K562 (cell line): ENCODE data around the gene MANBA. TPM values are rescaled to one million over a fixed set of nuclear protein-coding genes. Genes with fewer than 3 reads are reported as not detected.
A peak's percentile ranks its signal among the peaks of the same experiment; 100 is the strongest.

Source experiments
- ATAC-seq: fragments of 200-7000 bp; cut with Tn5 transposase; 3 replicates; pipeline ENCODE4 v1.9.1; 2020; ENCODE audit warnings: moderate library complexity
- BruUV-seq: library from RNA; stranded (reverse); fragments of 400-500 nt; replicated peaks from 2 replicates; lab custom pipeline; 2021; lab: Mats Ljungman, UMichigan
- CTCF ChIA-PET: fragments of 300-600 bp; formaldehyde crosslinking; extraction: SDS; loops from one replicate; lab custom pipeline; 2021; ENCODE audit warnings: low intra/inter-chr PET ratio; lab: Yijun Ruan, JAX
- POLR2A ChIA-PET: fragments of 300-600, 350-650 bp; sonication (Branson Sonifier 250); formaldehyde crosslinking; extraction: SDS; loops from one replicate; lab custom pipeline; 2021; ENCODE audit warnings: antibody characterized with exemption, inconsistent platforms; lab: Yijun Ruan, JAX
- DNase-seq, 4 experiments: peaks; one replicate each; pipeline versions ENCODE4 v3.0.0 to v3.0.0-alpha.2; 2011 to 2018; ENCODE audit warnings: low spot score in 3 of 4, mixed read lengths in 3 of 4; ENCODE audit errors: extremely low read depth in 1 of 4
- FAIRE-seq: peaks from 2 replicates; lab custom pipeline; 2011; peaks lifted over from hg19 to GRCh38; lab: Jason Lieb, UNC
- H2AFZ ChIP-seq: 2 replicates; pipeline ENCODE4 v1.6.0; 2011; ENCODE audit warnings: low read depth, low read length, control low read depth, inconsistent platforms
- H3K27ac ChIP-seq: fragments of 200-600 bp; 3 replicates; pipeline ENCODE4 v1.8.0; 2011; ENCODE audit warnings: low read depth, mild to moderate bottlenecking, control low read depth, inconsistent platforms, low read length, moderate library complexity, mixed read lengths; ENCODE audit errors: extremely low read depth
- H3K27me3 ChIP-seq, 2 experiments: fragments of 300-600 bp in 1 of 2; 2 replicates in 1 of 2; 3 replicates in 1 of 2; pipeline versions ENCODE4 v1.6.0 to v1.8.0; 2011; ENCODE audit warnings: inconsistent platforms in 2 of 2, low read length in 2 of 2, mild to moderate bottlenecking in 1 of 2, mixed read lengths in 1 of 2, moderate library complexity in 1 of 2; ENCODE audit not compliant: control insufficient read depth in 2 of 2, insufficient read depth in 2 of 2
- H3K36me3 ChIP-seq: fragments of 300-600 bp; 3 replicates; pipeline ENCODE4 v1.8.0; 2011; ENCODE audit warnings: mild to moderate bottlenecking, low read length, inconsistent platforms; ENCODE audit not compliant: control insufficient read depth, insufficient read depth
- H3K4me1 ChIP-seq, 2 experiments: fragments of 200-600 bp in 1 of 2; replicated peaks in 1 of 2; 2 replicates in 1 of 2; 3 replicates in 1 of 2; pipeline versions ENCODE4 v1.5.1 to v1.8.0; 2011; ENCODE audit warnings: inconsistent platforms in 2 of 2, low read length in 2 of 2, mild to moderate bottlenecking in 1 of 2, mixed read lengths in 1 of 2, moderate library complexity in 1 of 2; ENCODE audit not compliant: control insufficient read depth in 2 of 2, insufficient read depth in 2 of 2
- H3K4me2 ChIP-seq: 2 replicates; pipeline ENCODE4 v1.6.1; 2011; ENCODE audit warnings: low read length, control low read depth, inconsistent platforms, mixed read lengths; ENCODE audit not compliant: insufficient read depth
- H3K4me3 ChIP-seq: fragments of 200-600 bp; sonication (generic), shearing (Covaris generic); 2 replicates; pipeline ENCODE4 v1.5.1; 2016; ENCODE audit warnings: control low read depth, inconsistent platforms
- H3K79me2 ChIP-seq: fragments of 200-600 bp; 3 replicates; pipeline ENCODE4 v1.8.0; 2011; ENCODE audit warnings: low read length, inconsistent platforms; ENCODE audit not compliant: control insufficient read depth, insufficient read depth
- H3K9ac ChIP-seq, 2 experiments: 2 replicates each; pipeline versions ENCODE4 v1.6.0 to v1.6.1; 2011; ENCODE audit warnings: low read depth in 2 of 2, low read length in 2 of 2, control low read depth in 1 of 2, inconsistent platforms in 1 of 2, mild to moderate bottlenecking in 1 of 2, mixed read lengths in 1 of 2; ENCODE audit not compliant: insufficient read depth in 1 of 2
- H3K9me1 ChIP-seq: one replicate; pipeline ENCODE4 v1.6.0; 2011; ENCODE audit warnings: inconsistent platforms, mild to moderate bottlenecking, low read length, moderate library complexity; ENCODE audit not compliant: control insufficient read depth, insufficient read depth
- H3K9me3 ChIP-seq: replicated peaks from 2 replicates; pipeline ENCODE4 v1.5.1; 2011; ENCODE audit warnings: low read depth, low read length, inconsistent platforms; ENCODE audit not compliant: control insufficient read depth, insufficient read depth
- H4K20me1 ChIP-seq: replicated peaks from 2 replicates; pipeline ENCODE4 v1.6.1; 2011; ENCODE audit warnings: low read length, inconsistent platforms, mixed read lengths; ENCODE audit not compliant: control insufficient read depth, insufficient read depth
- BDP1 ChIP-seq: IDR thresholded peaks from 3 replicates; pipeline ENCODE4 v1.6.1; 2011; ENCODE audit not compliant: insufficient read length, insufficient read depth
- CREBBP ChIP-seq: IDR thresholded peaks from one replicate; pipeline ENCODE4 v1.6.1; 2012; ENCODE audit warnings: low read depth, mild to moderate bottlenecking, control low read depth, inconsistent platforms, low read length
- FOXP4 ChIP-seq: sonication (generic); formaldehyde crosslinking; IDR thresholded peaks from 2 replicates; pipeline ENCODE4 v1.8.0; 2022; ENCODE audit warnings: mild to moderate bottlenecking, missing genetic modification reagents, borderline replicate concordance
- IRF9 ChIP-seq: fragments of 450-650 bp; IDR thresholded peaks from 2 replicates; pipeline ENCODE4 v1.6.1; 2016; ENCODE audit warnings: missing biosample characterization, missing genetic modification characterization
- KAT2B ChIP-seq: IDR thresholded peaks from one replicate; pipeline ENCODE4 v1.6.1; 2012; ENCODE audit warnings: low read depth, mild to moderate bottlenecking, control low read depth, inconsistent platforms, low read length, moderate library complexity
- PRMT5 ChIP-seq: sonication (generic); formaldehyde crosslinking; IDR thresholded peaks from 2 replicates; pipeline ENCODE4 v1.5.0; 2020; ENCODE audit warnings: missing genetic modification reagents
- PYGO2 ChIP-seq: fragments of 450-650 bp; IDR thresholded peaks from 2 replicates; pipeline ENCODE4 v1.6.1; 2016; ENCODE audit warnings: mild to moderate bottlenecking, missing genetic modification characterization, moderate library complexity, missing compliant biosample characterization
- RBM17 ChIP-seq: fragments of 200-400 bp; formaldehyde crosslinking; IDR thresholded peaks from 2 replicates; pipeline ENCODE4 v1.6.1; 2017; ENCODE audit warnings: low read depth, mild to moderate bottlenecking, low read length, borderline replicate concordance
- RERE ChIP-seq: sonication (generic); formaldehyde crosslinking; IDR thresholded peaks from 2 replicates; pipeline ENCODE4 v1.8.0; 2023; ENCODE audit warnings: missing genetic modification reagents, mild to moderate bottlenecking, borderline replicate concordance
- SRF ChIP-seq, 2 experiments: fragments of 250-450, 450-650 bp in 1 of 2; sonication (Bioruptor Pico) in 1 of 2; sonication (generic) in 1 of 2; formaldehyde crosslinking; IDR thresholded peaks; 2 replicates each; pipeline versions ENCODE4 v1.5.0 to v1.5.1; 2020 to 2022; ENCODE audit warnings: mild to moderate bottlenecking in 1 of 2, missing genetic modification reagents in 1 of 2
- TCF3 ChIP-seq: sonication (generic); formaldehyde crosslinking; IDR thresholded peaks from 2 replicates; pipeline ENCODE4 v1.4.0; 2020; ENCODE audit warnings: mild to moderate bottlenecking, missing genetic modification reagents
- TCF7 ChIP-seq: sonication (generic); IDR thresholded peaks from 2 replicates; pipeline ENCODE4 v1.6.1; 2016; ENCODE audit warnings: antibody characterized with exemption, borderline replicate concordance
- ZNF324 ChIP-seq: fragments of 250-450 bp; sonication (Bioruptor Pico); IDR thresholded peaks from 2 replicates; pipeline ENCODE4 v1.4.0; 2020; ENCODE audit warnings: mild to moderate bottlenecking
- WGBS: fragments of 100-300 bp; shearing (Covaris generic); methylation state at CpG from one replicate; pipeline ENCODE4 v1.1.6; 2016; ENCODE audit warnings: low coverage, mixed read lengths; ENCODE audit not compliant: insufficient coverage; ENCODE audit errors: missing lambda C conversion rate; 5-methylcytosine and 5-hydroxymethylcytosine counted together
- in situ Hi-C: fragments of 300-500 bp; cut with MboI; formaldehyde crosslinking; loops from 4 replicates; pipeline ENCODE4 v1.15.0; 2018; ENCODE audit warnings: inconsistent platforms, mixed read lengths
- intact Hi-C: fragments of 100-400 bp; cut with micrococcal nuclease; formaldehyde crosslinking; loops from 2 replicates; pipeline ENCODE4 v1.14.2; 2022
- polyA plus RNA-seq, 8 experiments: library from polyadenylated mRNA; depleted of rRNA in 4 of 8; stranded (reverse) in 5 of 8; unstranded in 3 of 8; fragments of >200 nt; fragmentation: Nextera tagmentation in 2 of 8; fragmentation: Illumina TruSeq in 1 of 8; extraction: Ambion mirVana in 2 of 8; extraction: Trizol in 1 of 8; gene quantifications; 2 replicates each; pipeline versions ENCODE4 v1.2.1 to v1.2.3, GENCODE V29; 2011 to 2014; ENCODE audit warnings: inconsistent platforms in 1 of 8, missing spikeins in 1 of 8
- total RNA-seq, 7 experiments: library from RNA; depleted of rRNA in 6 of 7; stranded (reverse); fragments of >200 nt in 6 of 7; fragmentation: Illumina TruSeq in 2 of 7; extraction: Trizol in 2 of 7; gene quantifications; 2 replicates each; pipeline versions ENCODE4 v1.2.1 to v1.2.3, GENCODE V29; 2011 to 2021; ENCODE audit warnings: low replicate concordance in 1 of 7

MANBA gene
- total and polyA plus RNA-seq, 9 of the 15 experiments (the other 6 are each of a cell fraction or from before 2014, with no cell fraction given): 1.8 to 12.9 (median 7.7) TPM

GRCh38 chr4:102627831-102628523 is 132.8 kb downstream of the MANBA start:
- H3K9me3 ChIP-seq: no peaks in the 10 kb centered on the region
- ChIA-PET CTCF (no interaction called here), POLR2A (no interaction called here)
- no peaks in the 10 kb centered on the region for H3K27me3 ChIP-seq
- no peaks in the 10 kb centered on the region for H3K9me1 ChIP-seq
- H3K79me2 ChIP-seq: no peaks in the 10 kb centered on the region
- no TSS peak for BruUV-seq
- FAIRE-seq (peak; percentile 64), ATAC-seq (peak; percentile 56), DNase-seq (peak in 2 of 4 experiments; percentile 39 to 54)
- H3K27ac ChIP-seq: no peak overlapping the region
- in situ Hi-C loops (no loop called here), intact Hi-C loops (loop anchor here (10.0 kb wide), 1 partner anchor 373 kb away; no protein-coding TSS in a partner anchor)
- no peak overlapping the region for H3K4me3 ChIP-seq
- H2AFZ ChIP-seq: no peak overlapping the region
- H4K20me1 ChIP-seq: no peaks in the 10 kb centered on the region
- WGBS: 6% methylated on average over 3 of the region's 3 CpGs
- H3K4me2 ChIP-seq: no peak overlapping the region
- H3K36me3 ChIP-seq: peaks cover 3% of the 10 kb centered on the region; the same call in 2 of the 3 replicates
- no peak overlapping the region for H3K9ac ChIP-seq
- no peaks in the 10 kb centered on the region; a peak in 1 of 5 replicates for H3K4me1 ChIP-seq
- TF ChIP-seq SRF (CRISPR knock-in tag; IDR thresholded peaks at IDR 0.05): no peak
- no peak for TF ChIP-seq RBM17
- TF ChIP-seq RERE: no peak
- TF ChIP-seq TCF7: no peak
- TF ChIP-seq KAT2B: no peak
- TF ChIP-seq IRF9 (tag): no peak
- TF ChIP-seq PRMT5 (CRISPR knock-in tag): no peak
- TF ChIP-seq ZNF324 (CRISPR knock-in tag): no peak
- TF ChIP-seq PYGO2 (tag): no peak
- TF ChIP-seq CREBBP: no peak
- TF ChIP-seq FOXP4 (CRISPR knock-in tag): no peak
- TF ChIP-seq BDP1: no peak
- TF ChIP-seq TCF3: peak; percentile 63
